Activated naive CD4-positive, alpha-beta T cell treated with anti-CD3 and anti-CD28 coated beads, Interleukin-2, amount 10 ng/mL, durations not matched to agents 7 days and 5 days (primary cell): ENCODE data around the gene DDR1.
"Not testable (repeated sequence)": the region's sequence is repeated elsewhere in the genome, so short reads cannot be mapped to it uniquely, and the experiment has no call there.

ENCODE experiments used
- CTCF ChIA-PET: fragments of 350-600 bp; sonication (Branson Sonifier 250); formaldehyde crosslinking; loops from one replicate; lab custom pipeline; 2021; ENCODE audit warnings: antibody characterized with exemption; lab: Charles Lee
- DNase-seq: peaks from one replicate; pipeline ENCODE4 v3.0.0-alpha.2; 2020
- H3K27ac Mint-ChIP-seq: one replicate; pipeline ENCODE4 v1.8.0; 2021; ENCODE audit warnings: mild to moderate bottlenecking, moderate library complexity, mixed read lengths
- H3K27me3 Mint-ChIP-seq: one replicate; pipeline ENCODE4 v1.8.0; 2021; ENCODE audit warnings: mild to moderate bottlenecking, mixed read lengths
- H3K36me3 Mint-ChIP-seq: one replicate; pipeline ENCODE4 v1.8.0; 2021; ENCODE audit warnings: mixed read lengths
- H3K4me1 Mint-ChIP-seq: one replicate; pipeline ENCODE4 v1.8.0; 2021; ENCODE audit warnings: mixed read lengths
- H3K4me3 Mint-ChIP-seq: one replicate; pipeline ENCODE4 v1.8.0; 2021; ENCODE audit warnings: mild to moderate bottlenecking, moderate library complexity, mixed read lengths
- H3K9me3 Mint-ChIP-seq: one replicate; pipeline ENCODE4 v1.8.0; 2021; ENCODE audit warnings: mixed read lengths

DDR1 gene

GRCh38 chr6:30914854-30915590 is 30.7 kb downstream of the DDR1 start:
- DNase-seq, result peak; percentile 30
- H3K27me3 Mint-ChIP-seq, result no peaks in the 10 kb centered on the region
- peak overlapping the region; percentile 90 for H3K27ac Mint-ChIP-seq
- H3K4me1 Mint-ChIP-seq, result peaks cover 26% of the 10 kb centered on the region
- peaks cover 29% of the 10 kb centered on the region for H3K36me3 Mint-ChIP-seq
- CTCF ChIA-PET, result interaction anchor here (0.8 to 11.3 kb wide), 21 partner anchors 9 to 213 kb away, joined by 3 to 202 read pairs (median 4); partner anchors contain the start of gene MUCL3
- H3K9me3 Mint-ChIP-seq, result no peaks in the 10 kb centered on the region
- peak overlapping the region; percentile 88 for H3K4me3 Mint-ChIP-seq

DNA sequence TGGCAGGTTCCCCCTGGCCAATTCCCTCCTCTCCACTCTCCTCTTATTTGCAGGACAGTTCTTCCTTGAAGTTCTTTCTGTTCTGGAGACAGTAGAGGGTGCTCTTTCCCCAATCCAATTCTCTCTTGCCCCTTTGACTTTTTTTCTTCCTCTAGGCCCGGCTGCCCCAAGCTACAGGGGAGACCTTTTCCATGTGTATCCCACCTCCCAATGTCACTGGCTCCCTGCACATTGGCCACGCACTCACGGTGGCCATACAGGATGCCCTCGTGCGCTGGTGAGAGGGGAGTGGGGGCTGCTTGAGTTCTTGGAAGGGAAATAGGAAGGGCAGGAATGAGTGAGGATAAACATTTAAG is 31.2 kb downstream of the DDR1 start:
- CTCF ChIA-PET, result interaction anchor here (0.6 to 11.3 kb wide), 21 partner anchors 8 to 212 kb away, joined by 3 to 202 read pairs (median 4); partner anchors contain the start of gene MUCL3
- Mint-ChIP-seq H3K27ac (peak overlapping the region; percentile 82), H3K27me3 (no peaks in the 10 kb centered on the region), H3K36me3 (peaks cover 31% of the 10 kb centered on the region), H3K4me3 (peak overlapping the region; percentile 88), H3K4me1 (peaks cover 26% of the 10 kb centered on the region), H3K9me3 (no peaks in the 10 kb centered on the region)
- DNase-seq, result no peak

DNA sequence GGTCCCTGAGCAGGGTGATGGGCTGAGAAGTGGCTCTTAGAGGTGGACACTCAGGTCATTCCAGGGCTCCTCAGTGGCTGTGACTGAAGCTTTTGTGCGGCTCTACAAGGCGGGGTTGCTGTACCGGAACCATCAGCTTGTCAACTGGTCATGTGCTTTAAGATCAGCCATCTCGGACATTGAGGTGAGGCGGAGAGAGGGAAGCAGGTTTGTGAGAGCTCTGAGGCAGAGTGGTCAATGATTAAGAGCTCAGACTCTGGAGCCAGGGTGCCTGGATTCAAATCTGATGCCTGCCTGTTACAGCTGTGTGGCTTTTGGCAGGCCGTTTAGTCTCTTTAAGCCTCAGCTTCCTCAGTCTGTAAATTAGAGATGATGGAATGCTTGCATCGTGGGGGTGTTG is 32.7 kb downstream of the DDR1 start:
- no peak overlapping the region for H3K27ac Mint-ChIP-seq
- H3K36me3 Mint-ChIP-seq, result peaks cover 26% of the 10 kb centered on the region
- CTCF ChIA-PET, result interaction anchor here (0.7 to 11.3 kb wide), 4 partner anchors 60 to 166 kb away, joined by 3 to 202 read pairs (median 5); no protein-coding TSS in a partner anchor

GRCh38 chr6:30917487-30917886 is 33.2 kb downstream of the DDR1 start:
- CTCF ChIA-PET, result interaction anchor here (0.8 to 11.3 kb wide), 3 partner anchors 60 to 165 kb away, joined by 3 to 202 read pairs (median 7); no protein-coding TSS in a partner anchor
- Mint-ChIP-seq H3K4me1 (peaks cover 26% of the 10 kb centered on the region), H3K9me3 (no peaks in the 10 kb centered on the region), H3K4me3 (no peak overlapping the region), H3K36me3 (peaks cover 26% of the 10 kb centered on the region), H3K27ac (no peak overlapping the region), H3K27me3 (no peaks in the 10 kb centered on the region)
- no peak for DNase-seq

More for the DNA sequence above, 32.7 kb downstream of the DDR1 start:
- Mint-ChIP-seq H3K4me3 (no peak overlapping the region), H3K27me3 (no peaks in the 10 kb centered on the region), H3K4me1 (peaks cover 26% of the 10 kb centered on the region), H3K9me3 (no peaks in the 10 kb centered on the region)
- no peak for DNase-seq

DNA sequence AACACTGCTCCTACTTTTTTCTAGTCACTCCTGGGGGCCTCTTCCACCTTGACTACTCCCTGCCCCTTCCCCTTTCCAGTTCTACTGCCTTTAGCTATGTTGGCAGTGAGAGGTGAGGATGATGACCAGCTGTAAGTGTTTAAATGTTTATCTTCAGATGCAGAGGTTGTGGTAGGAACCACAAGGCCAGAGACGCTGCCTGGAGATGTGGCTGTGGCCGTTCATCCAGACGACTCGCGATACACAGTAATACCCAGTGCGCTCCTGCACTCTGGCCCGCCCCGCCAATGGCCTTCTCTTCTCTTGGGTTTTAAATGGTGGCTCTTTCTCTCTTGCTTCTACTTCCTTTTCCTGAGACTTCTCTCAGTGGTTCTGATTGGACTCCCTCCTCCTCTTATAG is 34.4 kb downstream of the DDR1 start:
- peaks cover 28% of the 10 kb centered on the region for H3K36me3 Mint-ChIP-seq
- CTCF ChIA-PET, result interaction anchor here (0.8 to 11.3 kb wide), 5 partner anchors 10 to 164 kb away, joined by 3 to 202 read pairs (median 3); partner anchors contain the start of gene GTF2H4
- H3K27me3 Mint-ChIP-seq, result no peaks in the 10 kb centered on the region
- no peaks in the 10 kb centered on the region for H3K9me3 Mint-ChIP-seq
- H3K4me1 Mint-ChIP-seq, result peaks cover 18% of the 10 kb centered on the region
- no peak overlapping the region for H3K4me3 Mint-ChIP-seq
- no peak for DNase-seq
- no peak overlapping the region for H3K27ac Mint-ChIP-seq

DNA sequence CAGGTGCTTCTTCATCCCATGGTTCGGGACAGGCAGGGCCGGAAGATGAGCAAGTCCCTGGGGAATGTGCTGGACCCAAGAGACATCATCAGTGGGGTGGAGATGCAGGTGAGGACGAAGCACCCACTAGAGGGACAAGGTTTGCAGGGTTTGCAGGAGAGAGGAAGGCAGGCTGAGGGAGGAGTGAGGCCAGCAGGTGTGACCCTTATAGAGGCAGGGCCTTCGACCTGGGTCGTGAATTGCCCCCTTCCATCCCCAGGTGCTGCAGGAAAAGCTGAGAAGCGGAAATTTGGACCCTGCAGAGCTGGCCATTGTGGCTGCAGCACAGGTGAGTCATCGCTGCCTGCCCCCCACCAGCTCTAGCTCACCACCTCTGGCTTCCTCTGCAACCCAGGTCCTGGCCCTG is 38.1 kb downstream of the DDR1 start:
- no peak for DNase-seq

GRCh38 chr6:30924040-30924627 is 39.8 kb downstream of the DDR1 start:
- CTCF ChIA-PET, H3K4me3 Mint-ChIP-seq, DNase-seq, H3K9me3 Mint-ChIP-seq, H3K27ac Mint-ChIP-seq, H3K4me1 Mint-ChIP-seq, H3K27me3 Mint-ChIP-seq: not testable (repeated sequence)
- H3K36me3 Mint-ChIP-seq, result peaks cover 43% of the 10 kb centered on the region

More for the DNA sequence above, 38.1 kb downstream of the DDR1 start:
- no peaks in the 10 kb centered on the region for H3K9me3 Mint-ChIP-seq
- CTCF ChIA-PET, result interaction anchor here (1.1 kb wide), 1 partner anchor 165 kb away, joined by 4 read pairs; no protein-coding TSS in a partner anchor
- no peaks in the 10 kb centered on the region for H3K27me3 Mint-ChIP-seq
- H3K4me1 Mint-ChIP-seq, result no peaks in the 10 kb centered on the region
- no peak overlapping the region for H3K4me3 Mint-ChIP-seq
- no peak overlapping the region for H3K27ac Mint-ChIP-seq
- peaks cover 36% of the 10 kb centered on the region for H3K36me3 Mint-ChIP-seq

GRCh38 chr6:30926644-30927043 is 42.3 kb downstream of the DDR1 start:
- no peak for DNase-seq
- H3K27ac Mint-ChIP-seq, result no peak overlapping the region
- peaks cover 3% of the 10 kb centered on the region for H3K9me3 Mint-ChIP-seq
- peaks cover 33% of the 10 kb centered on the region for H3K36me3 Mint-ChIP-seq
- H3K4me3 Mint-ChIP-seq, result no peak overlapping the region
- H3K4me1 Mint-ChIP-seq, result no peaks in the 10 kb centered on the region
- H3K27me3 Mint-ChIP-seq, result peaks cover 4% of the 10 kb centered on the region
- CTCF ChIA-PET, result interaction anchor here (1.0 kb wide), 1 partner anchor 153 kb away, joined by 3 read pairs; no protein-coding TSS in a partner anchor

DNA sequence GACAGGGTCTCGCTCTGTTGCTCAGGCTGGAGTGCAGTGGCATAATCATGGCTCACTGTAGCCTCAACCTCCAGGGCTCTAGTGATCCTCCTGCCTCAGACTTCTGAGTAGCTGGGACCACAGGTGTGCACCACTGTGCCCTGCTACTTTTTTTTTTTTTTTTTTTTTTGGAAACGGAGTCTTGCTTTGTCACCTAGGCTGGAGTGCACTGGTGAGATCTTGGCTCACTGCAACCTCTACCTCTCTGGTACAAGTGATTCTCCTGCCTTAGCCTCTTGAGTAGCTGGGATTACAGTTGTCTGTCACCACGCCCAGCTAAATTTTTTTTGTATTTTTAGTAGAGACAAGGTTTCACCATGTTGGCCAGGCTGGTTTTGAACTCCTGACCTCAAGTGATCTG is 42.8 kb downstream of the DDR1 start:
- not testable (repeated sequence) for H3K27ac Mint-ChIP-seq
- CTCF ChIA-PET, result interaction anchor here (1.0 kb wide), 1 partner anchor 153 kb away, joined by 3 read pairs; no protein-coding TSS in a partner anchor

DNA sequence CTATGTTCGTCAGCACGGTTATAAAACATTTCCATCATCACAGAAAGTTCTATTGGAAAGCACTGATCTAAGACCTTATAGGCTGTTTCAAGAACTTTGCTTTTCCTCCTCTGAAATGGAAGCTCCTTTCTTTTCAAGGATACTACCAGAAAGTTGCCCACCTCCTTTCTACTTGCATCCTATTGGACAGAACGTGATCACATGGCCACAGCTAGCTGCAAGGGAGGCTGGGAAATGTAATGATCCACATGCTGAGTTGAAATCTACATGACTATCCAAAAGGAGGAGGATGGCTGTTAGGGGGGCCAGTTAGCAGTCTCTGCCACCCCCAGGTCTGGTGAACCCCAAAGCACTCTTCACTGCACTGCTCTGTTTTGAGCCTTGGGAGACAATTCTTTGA is 44.4 kb downstream of the DDR1 start:
- Mint-ChIP-seq H3K9me3 (peaks cover 3% of the 10 kb centered on the region), H3K4me1 (no peaks in the 10 kb centered on the region), H3K27ac (no peak overlapping the region), H3K4me3 (no peak overlapping the region), H3K27me3 (peaks cover 14% of the 10 kb centered on the region), H3K36me3 (peaks cover 19% of the 10 kb centered on the region)
- no peak for DNase-seq
- CTCF ChIA-PET, result no interaction called here

More for the DNA sequence above, 42.8 kb downstream of the DDR1 start:
- not testable (repeated sequence) for H3K4me1 Mint-ChIP-seq, H3K4me3 Mint-ChIP-seq, H3K27me3 Mint-ChIP-seq, DNase-seq, H3K9me3 Mint-ChIP-seq
- H3K36me3 Mint-ChIP-seq, result peaks cover 32% of the 10 kb centered on the region

DNA sequence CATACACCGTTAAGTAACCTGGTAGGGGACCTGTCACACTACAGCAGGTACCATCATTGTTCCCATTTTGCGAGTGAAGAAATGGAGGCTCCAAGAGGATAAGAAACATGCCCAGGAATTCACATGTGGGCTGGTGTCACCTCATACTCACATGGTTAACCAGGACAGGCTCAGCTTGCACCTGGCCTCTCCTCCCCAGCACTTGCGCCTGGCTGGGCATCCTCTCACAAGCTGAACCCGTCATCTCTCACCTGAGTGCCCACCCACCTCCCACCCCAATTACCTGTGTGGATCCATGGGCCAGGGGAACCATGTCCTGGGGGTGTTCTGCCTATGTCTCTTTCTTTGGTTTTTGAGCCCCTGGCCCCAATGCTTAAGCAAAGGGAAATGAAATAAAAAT is 46.2 kb downstream of the DDR1 start:
- H3K36me3 Mint-ChIP-seq, result peaks cover 19% of the 10 kb centered on the region
- CTCF ChIA-PET, result no interaction called here

GRCh38 chr6:30931272-30931671 is 47.0 kb downstream of the DDR1 start:
- Mint-ChIP-seq H3K36me3 (peaks cover 18% of the 10 kb centered on the region), H3K27me3 (peaks cover 31% of the 10 kb centered on the region), H3K27ac (no peak overlapping the region), H3K4me1 (no peaks in the 10 kb centered on the region), H3K4me3 (no peak overlapping the region), H3K9me3 (peaks cover 3% of the 10 kb centered on the region)
- no peak for DNase-seq
- CTCF ChIA-PET, result interaction anchor here (0.9 to 1.0 kb wide), 2 partner anchors 9 to 156 kb away, joined by 4 read pairs; partner anchors contain the start of gene MUCL3

More for the DNA sequence above, 46.2 kb downstream of the DDR1 start:
- Mint-ChIP-seq H3K27me3 (peaks cover 28% of the 10 kb centered on the region), H3K4me3 (no peak overlapping the region), H3K27ac (no peak overlapping the region), H3K4me1 (no peaks in the 10 kb centered on the region), H3K9me3 (peaks cover 3% of the 10 kb centered on the region)
- DNase-seq, result no peak

DNA sequence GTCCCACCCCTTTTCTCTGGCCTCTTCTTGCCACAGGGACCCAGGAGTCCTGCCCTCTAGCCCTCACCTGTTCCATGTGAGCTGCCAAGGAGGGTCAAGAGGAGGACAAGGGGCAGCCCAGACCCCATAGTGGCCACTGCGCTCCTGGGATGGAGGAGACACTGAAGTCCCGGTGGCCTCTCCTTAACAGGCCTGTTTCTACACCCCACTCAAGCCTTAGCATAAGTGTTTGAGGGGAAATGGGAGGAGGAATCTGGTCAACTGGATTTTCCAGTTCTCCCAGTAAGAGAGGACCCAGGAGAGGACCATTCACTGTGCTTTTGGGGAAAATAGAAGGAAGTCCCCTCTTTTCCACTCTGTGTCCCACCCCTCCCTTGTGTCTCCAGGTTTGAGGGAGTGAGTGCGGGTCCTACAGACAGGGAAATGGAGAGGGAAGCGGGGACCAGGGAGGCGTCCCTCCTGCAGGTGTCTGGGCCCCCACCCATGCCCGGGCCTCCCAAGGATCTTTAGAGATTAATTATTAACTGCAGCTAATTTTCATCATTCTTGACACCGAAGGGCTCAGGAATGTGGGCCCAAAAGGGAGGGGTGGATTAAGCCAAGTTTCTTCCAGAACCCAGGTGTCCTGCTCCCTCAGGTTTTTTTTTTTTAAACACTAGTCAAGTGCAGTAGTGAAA is 47.8 kb downstream of the DDR1 start, which contains the start of gene SFTA2:
Gene SFTA2 (minus strand): TSS at position 202 of the 677 bp plus-strand sequence. CDS start 74 bp downstream, at position 128.
- Mint-ChIP-seq H3K4me3 (no peak within 1 kb of the TSS), H3K27ac (no peak within 1 kb of the TSS), H3K9me3 (peaks cover 3% of the 10 kb centered on the region), H3K4me1 (no peaks in the 10 kb centered on the region), H3K27me3 (peaks cover 39% of the 10 kb centered on the region), H3K36me3 (peaks cover 12% of the 10 kb centered on the region)
- no peak for DNase-seq
- CTCF ChIA-PET, result interaction anchor here (0.9 to 1.0 kb wide), 2 partner anchors 8 to 155 kb away, joined by 4 read pairs; partner anchors contain the start of gene MUCL3
